Lower lobe of right lung (tissue), 2 donors: ENCODE data around the gene GCH1. TPM values are rescaled to one million over a fixed set of nuclear protein-coding genes. Genes with fewer than 3 reads are reported as not detected.

Source experiments
- ATAC-seq, 2 donors: fragments of 200-7000 bp; cut with Tn5 transposase; one replicate each; pipeline ENCODE4 v1.9.1; 2020 to 2022; ENCODE audit warnings: mild to moderate bottlenecking in 2 of 2, moderate library complexity in 2 of 2
- DNase-seq: peaks from one replicate; pipeline ENCODE4 v3.0.0-alpha.2; 2020
- H3K27ac ChIP-seq: fragments of 200-600 bp; one replicate; pipeline ENCODE4 v1.8.0; 2022
- H3K27me3 ChIP-seq: fragments of 200-600 bp; one replicate; pipeline ENCODE4 v1.8.0; 2022; ENCODE audit warnings: low read depth
- H3K36me3 ChIP-seq: fragments of 200-600 bp; one replicate; pipeline ENCODE4 v1.8.0; 2022; ENCODE audit warnings: mild to moderate bottlenecking
- H3K4me1 ChIP-seq: fragments of 200-600 bp; one replicate; pipeline ENCODE4 v1.8.0; 2022
- H3K4me3 ChIP-seq: fragments of 200-600 bp; one replicate; pipeline ENCODE4 v1.8.0; 2022; ENCODE audit warnings: mild to moderate bottlenecking
- H3K9me3 ChIP-seq: fragments of 200-600 bp; one replicate; pipeline ENCODE4 v1.8.0; 2022
- intact Hi-C: fragments of 100-400 bp; cut with DNase I; formaldehyde crosslinking; loops from one replicate; pipeline ENCODE4 v1.11.0; 2022
- microRNA-seq: library from miRNA; unstranded; fragments of <30 nt; microRNA quantifications from one replicate; pipeline ENCODE4 v1.2.0, GENCODE V29; 2020; ENCODE audit warnings: borderline number of aligned reads
- total RNA-seq: library from RNA; stranded (reverse); fragmentation: NEBNext Ultra II Directional; extraction: Animal tissue kit (Norgen Biotek cat#: 25700); gene quantifications from one replicate; pipeline ENCODE4 v1.2.1, GENCODE V29; 2021
- TF ChIP-seq, protein P1 (sequence below): fragments of 200-600 bp; IDR thresholded peaks from one replicate; pipeline ENCODE4 v1.8.0; 2022; ENCODE audit warnings: antibody characterized with exemption, mild to moderate bottlenecking
- donor health status: DM: no; HTN: yes; CAD: no; lungs with severe emphysema.

The GCH1 gene
- total RNA-seq, 1 donor from 2014 or later, result 12.7 TPM

DNA sequence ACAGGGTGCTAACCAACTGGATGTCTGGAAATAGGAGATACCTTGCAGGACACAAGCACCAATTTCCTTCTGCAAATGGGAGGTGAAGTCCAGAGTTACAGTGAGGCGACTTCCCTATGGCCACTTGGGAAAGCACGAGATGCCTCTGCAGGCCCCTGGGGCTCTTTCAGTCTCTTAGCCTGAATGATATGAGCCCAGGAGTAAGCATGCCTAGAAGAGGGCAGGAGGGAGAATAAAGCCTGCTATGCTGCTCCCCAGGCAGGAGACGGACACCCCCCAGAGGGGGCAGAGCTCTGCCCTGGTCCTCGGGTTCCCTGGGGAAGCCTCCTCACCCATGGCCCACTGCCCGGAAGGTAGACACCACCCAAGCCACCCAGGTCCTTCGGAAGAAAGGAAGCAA, 105.1 kb downstream of the GCH1 start:
- intact Hi-C loops, result no loop called here
- Histone ChIP-seq H3K27ac (no peak overlapping the region), H3K36me3 (no peaks in the 10 kb centered on the region), H3K4me3 (no peak overlapping the region), H3K4me1 (no peaks in the 10 kb centered on the region), H3K27me3 (no peaks in the 10 kb centered on the region), H3K9me3 (peaks cover 5% of the 10 kb centered on the region)
- ATAC-seq, result no peak
- no peak for DNase-seq
- TF ChIP-seq, protein P1, sequence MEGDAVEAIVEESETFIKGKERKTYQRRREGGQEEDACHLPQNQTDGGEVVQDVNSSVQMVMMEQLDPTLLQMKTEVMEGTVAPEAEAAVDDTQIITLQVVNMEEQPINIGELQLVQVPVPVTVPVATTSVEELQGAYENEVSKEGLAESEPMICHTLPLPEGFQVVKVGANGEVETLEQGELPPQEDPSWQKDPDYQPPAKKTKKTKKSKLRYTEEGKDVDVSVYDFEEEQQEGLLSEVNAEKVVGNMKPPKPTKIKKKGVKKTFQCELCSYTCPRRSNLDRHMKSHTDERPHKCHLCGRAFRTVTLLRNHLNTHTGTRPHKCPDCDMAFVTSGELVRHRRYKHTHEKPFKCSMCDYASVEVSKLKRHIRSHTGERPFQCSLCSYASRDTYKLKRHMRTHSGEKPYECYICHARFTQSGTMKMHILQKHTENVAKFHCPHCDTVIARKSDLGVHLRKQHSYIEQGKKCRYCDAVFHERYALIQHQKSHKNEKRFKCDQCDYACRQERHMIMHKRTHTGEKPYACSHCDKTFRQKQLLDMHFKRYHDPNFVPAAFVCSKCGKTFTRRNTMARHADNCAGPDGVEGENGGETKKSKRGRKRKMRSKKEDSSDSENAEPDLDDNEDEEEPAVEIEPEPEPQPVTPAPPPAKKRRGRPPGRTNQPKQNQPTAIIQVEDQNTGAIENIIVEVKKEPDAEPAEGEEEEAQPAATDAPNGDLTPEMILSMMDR, result no peak

DNA sequence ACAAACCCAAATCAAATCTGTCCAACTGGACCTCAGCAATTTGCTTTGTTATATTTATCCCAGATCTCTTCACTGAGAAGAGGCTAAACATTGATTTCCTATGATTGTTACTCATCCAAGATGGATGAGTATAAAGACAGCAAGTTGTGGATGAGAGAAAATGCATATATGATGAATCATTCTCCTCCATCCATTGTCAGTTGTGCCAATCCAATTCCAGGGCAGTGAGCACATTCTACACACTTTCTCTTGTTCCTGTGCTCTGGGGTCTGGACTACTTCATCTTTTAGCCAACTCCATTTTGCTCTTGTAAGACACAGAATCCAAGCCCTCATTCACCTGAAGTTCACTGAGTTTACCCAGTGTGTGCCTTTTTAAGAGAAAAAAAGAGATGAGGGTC, 105.7 kb downstream of the GCH1 start:
- no peak overlapping the region for H3K27ac ChIP-seq
- peaks cover 5% of the 10 kb centered on the region for H3K9me3 ChIP-seq
- TF ChIP-seq, protein P1, result no peak
- ATAC-seq (no peak), DNase-seq (no peak)
- intact Hi-C loops, result no loop called here
- H3K27me3 ChIP-seq, result no peaks in the 10 kb centered on the region
- no peak overlapping the region for H3K4me3 ChIP-seq
- H3K4me1 ChIP-seq, result no peaks in the 10 kb centered on the region
- no peaks in the 10 kb centered on the region for H3K36me3 ChIP-seq

DNA sequence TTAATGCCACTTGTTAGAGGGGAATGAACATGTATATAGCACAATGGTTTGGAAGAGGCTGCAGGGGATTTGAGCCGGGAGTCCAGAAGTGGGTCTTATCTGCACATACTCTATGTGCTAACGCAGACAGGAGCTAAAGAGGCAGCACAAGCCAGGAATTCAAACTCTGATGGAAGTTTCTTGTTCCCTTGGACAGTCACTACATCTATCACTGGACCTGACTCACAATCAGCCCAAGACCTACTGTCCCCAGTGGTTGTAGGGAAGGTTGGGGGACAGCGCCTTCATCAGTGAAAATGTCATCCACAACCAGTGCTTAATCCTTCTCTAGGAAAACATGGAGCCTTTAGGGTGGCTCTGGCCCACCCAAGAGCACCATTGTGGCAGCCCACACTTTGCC, 107.8 kb downstream of the GCH1 start:
- H3K4me3 ChIP-seq, result no peak overlapping the region
- peaks cover 6% of the 10 kb centered on the region for H3K36me3 ChIP-seq
- ATAC-seq, result no peak
- no peaks in the 10 kb centered on the region for H3K4me1 ChIP-seq
- H3K9me3 ChIP-seq, result peaks cover 5% of the 10 kb centered on the region
- DNase-seq, result no peak
- intact Hi-C loops, result no loop called here
- TF ChIP-seq, protein P1, result no peak
- H3K27ac ChIP-seq, result no peak overlapping the region
- no peaks in the 10 kb centered on the region for H3K27me3 ChIP-seq

DNA sequence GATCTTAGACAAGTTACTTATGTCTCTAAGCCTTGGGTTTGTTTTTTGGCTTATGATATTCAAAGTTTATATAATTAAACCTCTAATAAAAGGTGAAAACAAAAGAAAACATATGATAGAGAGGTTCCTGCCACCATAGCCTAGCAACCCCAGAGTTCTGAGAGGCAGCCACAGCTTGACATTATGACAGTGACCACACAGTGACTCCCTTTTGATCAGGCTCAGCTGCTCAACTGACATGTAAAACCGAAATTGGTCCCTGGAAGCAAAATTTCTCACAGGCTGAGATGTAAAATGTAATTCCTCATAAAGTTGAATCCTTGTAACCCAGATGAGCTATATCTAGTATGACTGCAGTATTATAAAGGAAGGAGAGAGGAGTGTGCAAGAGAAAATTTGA, 108.5 kb downstream of the GCH1 start:
- Histone ChIP-seq H3K4me1 (no peaks in the 10 kb centered on the region), H3K27ac (no peak overlapping the region), H3K36me3 (peaks cover 11% of the 10 kb centered on the region), H3K4me3 (no peak overlapping the region), H3K27me3 (no peaks in the 10 kb centered on the region), H3K9me3 (peaks cover 5% of the 10 kb centered on the region)
- ATAC-seq (no peak), DNase-seq (no peak)
- TF ChIP-seq, protein P1, result no peak
- intact Hi-C loops, result no loop called here

DNA sequence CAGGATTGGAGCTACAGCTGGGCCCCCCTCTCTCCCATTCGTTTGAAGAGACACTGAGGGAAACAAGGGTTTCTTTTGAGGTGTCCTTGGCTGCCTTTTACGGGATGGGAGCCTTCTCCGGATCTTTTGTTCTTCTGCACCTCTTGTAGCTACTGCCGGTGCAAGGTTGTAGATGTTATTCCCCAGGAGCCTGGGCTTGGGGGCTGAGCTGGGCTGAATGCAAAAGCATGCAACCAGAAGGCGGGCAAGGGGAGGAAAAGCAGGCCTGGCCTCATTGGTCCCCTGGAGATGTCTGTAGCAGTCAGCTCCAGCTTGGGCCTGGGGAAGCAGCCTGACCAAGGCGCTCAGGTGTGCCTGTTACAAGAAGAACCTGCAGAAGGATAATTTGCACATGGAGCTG, 110.3 kb downstream of the GCH1 start:
- H3K27me3 ChIP-seq, result no peaks in the 10 kb centered on the region
- intact Hi-C loops, result no loop called here

More for the DNA sequence above, 110.3 kb downstream of the GCH1 start:
- H3K4me1 ChIP-seq, result no peaks in the 10 kb centered on the region
- DNase-seq (no peak), ATAC-seq (no peak)
- peaks cover 5% of the 10 kb centered on the region for H3K9me3 ChIP-seq
- H3K36me3 ChIP-seq, result peaks cover 24% of the 10 kb centered on the region
- TF ChIP-seq, protein P1, result no peak
- H3K4me3 ChIP-seq, result no peak overlapping the region
- no peak overlapping the region for H3K27ac ChIP-seq

Small RNAs within 50 kb of the gene (microRNA-seq; reads per million reads assigned to microRNA genes)
- not detected for gene MIR4308

Other genes starting within 250 kb of the GCH1 start
- 3.5 TPM for gene WDHD1, start 124.3 kb upstream of the GCH1 start, total RNA-seq
- gene SOCS4, start 124.4 kb upstream of the GCH1 start, total RNA-seq, result 17.9 TPM
- 72.4 TPM for gene MAPK1IP1L, start 148.8 kb upstream of the GCH1 start, total RNA-seq
- 528 TPM for gene LGALS3, start 226.4 kb upstream of the GCH1 start, total RNA-seq